ENCODE measurements around the gene AGAP2.

- TF ChIP-seq CTCF (IDR thresholded peaks at IDR 0.05) = no peak
- no peak for TF ChIP-seq POLR2A (IDR thresholded peaks at IDR 0.05)
Observed at GRCh38 chr12:57769594-57769993, 31.1 kb upstream of the AGAP2 start.

Data from vagina (tissue), 2 donors.